ENCODE measurements around the gene ADAM15. TPM values are rescaled to one million over a fixed set of nuclear protein-coding genes. Genes with fewer than 3 reads are reported as not detected.

The ADAM15 gene
- total RNA-seq, 1 experiment from 2014 or later = 38.4 TPM

GRCh38 chr1:155092131-155092530, 41.0 kb downstream of the ADAM15 start:
- POLR2A ChIA-PET = interaction anchor here (0.9 to 1.6 kb wide), 6 partner anchors 37 to 121 kb away, joined by 3 to 9 read pairs (median 4); partner anchors contain the start of genes KRTCAP2, SHC1 and SLC50A1

GRCh38 chr1:155092641-155093040, 41.5 kb downstream of the ADAM15 start:
- ATAC-seq (no peak), DNase-seq (ENCODE audit: low spot score) (no peak)
- no peak for TF ChIP-seq ZMAT4 (CRISPR knock-in tag; IDR thresholded peaks at IDR 0.05)
- TF ChIP-seq NR3C1 (CRISPR knock-in tag; conservative IDR thresholded peaks at IDR 0.05; ENCODE audit: low read depth) = no peak
- TF ChIP-seq ATF6 (CRISPR knock-in tag; IDR thresholded peaks at IDR 0.05) = no peak
- TF ChIP-seq AFF4 (CRISPR knock-in tag; IDR thresholded peaks at IDR 0.05; ENCODE audit: borderline replicate concordance) = no peak
- TF ChIP-seq ZNF317 (CRISPR knock-in tag; IDR thresholded peaks at IDR 0.05; ENCODE audit: borderline replicate concordance, low read depth) = no peak
- TF ChIP-seq SMAD3 (CRISPR knock-in tag; IDR thresholded peaks at IDR 0.05; ENCODE audit: borderline replicate concordance) = no peak
- no peak for TF ChIP-seq ZNF671 (CRISPR knock-in tag; IDR thresholded peaks at IDR 0.05)
- no peak for TF ChIP-seq ZNF121 (CRISPR knock-in tag; IDR thresholded peaks at IDR 0.05)
- TF ChIP-seq OVOL2 (CRISPR knock-in tag; IDR thresholded peaks at IDR 0.05; ENCODE audit: borderline replicate concordance) = no peak
- no peak overlapping the region for H3K4me3 Mint-ChIP-seq
- peaks cover 20% of the 10 kb centered on the region for H3K4me1 Mint-ChIP-seq
- no peak overlapping the region for H3K27ac Mint-ChIP-seq
- POLR2A ChIA-PET = no interaction called here
- CTCF ChIA-PET = interaction anchor here (0.5 to 6.8 kb wide), 7 partner anchors 7 to 135 kb away, joined by 4 to 605 read pairs (median 22); partner anchors contain the start of genes EFNA1, EFNA4, KRTCAP2 and TRIM46
- no peaks in the 10 kb centered on the region for H3K9me3 Mint-ChIP-seq
- peaks cover 15% of the 10 kb centered on the region for H3K27me3 Mint-ChIP-seq (ENCODE audit: low read depth)
- no peaks in the 10 kb centered on the region for H3K36me3 Mint-ChIP-seq

More at GRCh38 chr1:155092131-155092530, 41.0 kb downstream of the ADAM15 start:
- DNase-seq (ENCODE audit: low spot score) = no peak
- peaks cover 15% of the 10 kb centered on the region for H3K27me3 Mint-ChIP-seq (ENCODE audit: low read depth)
- H3K36me3 Mint-ChIP-seq = no peaks in the 10 kb centered on the region
- no peak for ATAC-seq
- TF ChIP-seq ZMAT4 (CRISPR knock-in tag; IDR thresholded peaks at IDR 0.05) (no peak), EMX1 (CRISPR knock-in tag; IDR thresholded peaks at IDR 0.05) (no peak), KAT7 (CRISPR knock-in tag; IDR thresholded peaks at IDR 0.05; ENCODE audit: borderline replicate concordance) (no peak), NR2C2 (CRISPR knock-in tag; IDR thresholded peaks at IDR 0.05) (no peak), ZNF263 (CRISPR knock-in tag; IDR thresholded peaks at IDR 0.05; ENCODE audit: low read depth) (no peak), ELF4 (CRISPR knock-in tag; IDR thresholded peaks at IDR 0.05; ENCODE audit: low read depth) (no peak), SMAD4 (CRISPR knock-in tag; IDR thresholded peaks at IDR 0.05) (no peak), FOXP4 (CRISPR knock-in tag; IDR thresholded peaks at IDR 0.05) (no peak), ZNF396 (CRISPR knock-in tag; IDR thresholded peaks at IDR 0.05; ENCODE audit: borderline replicate concordance) (no peak)
- peaks cover 25% of the 10 kb centered on the region for H3K4me1 Mint-ChIP-seq
- no peaks in the 10 kb centered on the region for H3K9me3 Mint-ChIP-seq
- CTCF ChIA-PET = interaction anchor here (0.5 to 6.8 kb wide), 47 partner anchors 8 to 509 kb away, joined by 3 to 605 read pairs (median 6); partner anchors contain the start of genes ADAM15, CLK2, DPM3 and EFNA1
- H3K4me3 Mint-ChIP-seq = no peak overlapping the region
- H3K27ac Mint-ChIP-seq = no peak overlapping the region

Data from WTC11 (cell line).